Keratinocyte (primary cell): Measurements from ENCODE around the gene HABP2. TPM values are rescaled to one million over a fixed set of nuclear protein-coding genes. Genes with fewer than 3 reads are reported as not detected.

Source experiments
- DNase-seq: peaks from one replicate; pipeline ENCODE4 v3.0.0-alpha.2; 2011; ENCODE audit warnings: low read depth, missing footprints, low spot score
- FAIRE-seq: peaks from 2 replicates; lab custom pipeline; 2011; peaks lifted over from hg19 to GRCh38; lab: Jason Lieb, UNC
- H2AFZ ChIP-seq: 2 replicates; pipeline ENCODE4 v1.6.0; 2012; ENCODE audit warnings: low read length, control low read depth, inconsistent platforms; ENCODE audit not compliant: control insufficient read depth
- H3K27ac ChIP-seq: 2 replicates; pipeline ENCODE4 v1.5.1; 2011; ENCODE audit warnings: low read length; ENCODE audit not compliant: control insufficient read depth, insufficient read depth
- H3K27me3 ChIP-seq: 3 replicates; pipeline ENCODE4 v1.6.0; 2011; ENCODE audit warnings: low read length; ENCODE audit not compliant: control insufficient read depth, insufficient read depth; ENCODE audit errors: extremely low read depth
- H3K36me3 ChIP-seq, 2 experiments: 2 replicates in 1 of 2; 3 replicates in 1 of 2; pipeline ENCODE4 v1.5.1; 2011; ENCODE audit warnings: low read length in 2 of 2, mild to moderate bottlenecking in 1 of 2; ENCODE audit not compliant: control insufficient read depth in 2 of 2, insufficient read depth in 2 of 2; ENCODE audit errors: extremely low read depth in 1 of 2
- H3K4me1 ChIP-seq: 3 replicates; pipeline ENCODE4 v1.5.1; 2011; ENCODE audit warnings: low read length; ENCODE audit not compliant: control insufficient read depth, insufficient read depth; ENCODE audit errors: extremely low read depth
- H3K4me2 ChIP-seq: 3 replicates; pipeline ENCODE4 v1.6.0; 2011; ENCODE audit warnings: low read depth, low read length; ENCODE audit not compliant: control insufficient read depth, insufficient read depth; ENCODE audit errors: extremely low read depth
- H3K4me3 ChIP-seq, 3 experiments: fragments of 200-600 bp in 1 of 3; sonication (generic) in 1 of 3; 2 replicates in 2 of 3; 3 replicates in 1 of 3; pipeline ENCODE4 v1.5.1; 2011 to 2016; ENCODE audit warnings: low read length in 3 of 3, mild to moderate bottlenecking in 3 of 3, control low read depth in 2 of 3, inconsistent platforms in 1 of 3, low read depth in 1 of 3, mixed read lengths in 1 of 3, mixed run types in 1 of 3, moderate library complexity in 1 of 3; ENCODE audit not compliant: control insufficient read depth in 2 of 3, insufficient read depth in 2 of 3; ENCODE audit errors: extremely low read depth in 1 of 3
- H3K79me2 ChIP-seq: 2 replicates; pipeline ENCODE4 v1.6.0; 2012; ENCODE audit warnings: low read length; ENCODE audit not compliant: control insufficient read depth, insufficient read depth
- H3K9ac ChIP-seq: 3 replicates; pipeline ENCODE4 v1.6.0; 2011; ENCODE audit warnings: low read length; ENCODE audit not compliant: control insufficient read depth, insufficient read depth; ENCODE audit errors: extremely low read depth
- H3K9me1 ChIP-seq: 3 replicates; pipeline ENCODE4 v1.6.0; 2011; ENCODE audit warnings: low read length; ENCODE audit not compliant: control insufficient read depth, insufficient read depth; ENCODE audit errors: extremely low read depth
- H3K9me3 ChIP-seq: 2 replicates; pipeline ENCODE4 v1.5.1; 2012; ENCODE audit warnings: low read depth, low read length; ENCODE audit not compliant: control insufficient read depth
- H4K20me1 ChIP-seq: 3 replicates; pipeline ENCODE4 v1.6.0; 2011; ENCODE audit warnings: low read length; ENCODE audit not compliant: control insufficient read depth, insufficient read depth; ENCODE audit errors: extremely low read depth
- EZH2 ChIP-seq: IDR thresholded peaks from one replicate; pipeline ENCODE4 v1.6.1; 2012; ENCODE audit warnings: inconsistent platforms, mild to moderate bottlenecking, low read length, moderate library complexity
- dilution Hi-C: fragments of 300-500 bp; cut with MboI; formaldehyde crosslinking; loops from one replicate; pipeline ENCODE4 v1.7.0; 2020; ENCODE audit warnings: low sequenced_read_pairs; ENCODE audit not compliant: extremely low pct_ligation_motif_present
- polyA plus RNA-seq, 5 experiments: library from polyadenylated mRNA; depleted of rRNA in 3 of 5; stranded (reverse) in 3 of 5; stranded (forward) in 1 of 5; unstranded in 1 of 5; fragments of >200 nt; gene quantifications; 1 replicate in 1 of 5; 2 replicates in 3 of 5; 3 replicates in 1 of 5; pipeline versions ENCODE4 v1.2.1 to v1.2.3, GENCODE V29; 2011 to 2012; ENCODE audit warnings: missing spikeins in 2 of 5, low read depth in 1 of 5, low replicate concordance in 1 of 5
- TF ChIP-seq, protein P1 (sequence below), 3 experiments: IDR thresholded peaks in 1 of 3; conservative IDR thresholded peaks in 1 of 3; optimal IDR thresholded peaks in 1 of 3; 2 replicates in 2 of 3; 3 replicates in 1 of 3; pipeline versions ENCODE3 to v1.5.1; 2011; ENCODE audit warnings: low read length in 3 of 3, mild to moderate bottlenecking in 3 of 3, moderate library complexity in 2 of 3, control low read depth in 1 of 3, inconsistent platforms in 1 of 3; ENCODE audit not compliant: insufficient read depth in 2 of 3; ENCODE audit errors: extremely low read depth in 1 of 3

The HABP2 gene
- polyA plus RNA-seq, 1 donor (not counting 4 experiments of a cell fraction or from before 2014, with no cell fraction given) = not detected

DNA sequence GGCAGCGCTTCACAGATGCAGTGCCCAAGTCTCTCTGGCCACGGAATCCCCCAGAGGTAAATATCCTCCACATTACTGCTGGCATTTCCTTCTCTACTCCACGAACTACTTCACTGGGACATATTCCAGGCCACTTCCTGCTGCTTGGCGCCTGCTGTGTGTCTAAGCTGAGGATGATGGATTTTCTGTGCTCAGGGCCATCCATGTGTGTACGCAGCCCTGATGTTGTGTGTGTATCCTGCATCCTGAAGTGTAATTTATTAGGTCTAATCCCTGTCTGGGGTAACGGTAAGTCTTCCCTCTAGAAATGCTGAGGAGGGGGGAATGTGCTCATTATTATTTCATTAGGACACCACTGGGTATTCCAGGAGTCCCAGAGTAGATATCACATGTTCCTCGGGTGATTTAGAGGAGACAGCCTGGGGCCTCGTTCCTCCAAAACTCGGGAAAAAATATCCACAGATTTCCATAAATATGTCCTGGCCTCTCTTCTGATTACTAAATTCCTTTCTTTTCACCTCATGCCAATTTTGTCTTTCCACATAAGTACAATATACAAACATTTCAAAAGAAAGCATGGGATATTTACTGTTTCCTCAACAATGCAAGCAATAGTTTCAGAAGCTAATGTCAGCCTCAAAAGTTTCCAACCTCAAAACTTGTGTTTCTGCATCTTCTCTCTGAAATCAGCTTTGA, 25.5 kb upstream of the HABP2 start:
- FAIRE-seq (no peak), DNase-seq (no peak)
- no peaks in the 10 kb centered on the region for H3K4me1 ChIP-seq
- H3K9ac ChIP-seq = no peak overlapping the region
- H3K4me2 ChIP-seq = no peak overlapping the region
- no peak overlapping the region for H2AFZ ChIP-seq
- no peaks in the 10 kb centered on the region for H3K36me3 ChIP-seq
- no peak overlapping the region for H3K27ac ChIP-seq
- H3K27me3 ChIP-seq = no peaks in the 10 kb centered on the region
- no peaks in the 10 kb centered on the region for H4K20me1 ChIP-seq
- dilution Hi-C loops = no loop called here
- no peak overlapping the region for H3K4me3 ChIP-seq
- H3K9me1 ChIP-seq = no peaks in the 10 kb centered on the region
- H3K79me2 ChIP-seq = no peaks in the 10 kb centered on the region
- TF ChIP-seq, protein P1, sequence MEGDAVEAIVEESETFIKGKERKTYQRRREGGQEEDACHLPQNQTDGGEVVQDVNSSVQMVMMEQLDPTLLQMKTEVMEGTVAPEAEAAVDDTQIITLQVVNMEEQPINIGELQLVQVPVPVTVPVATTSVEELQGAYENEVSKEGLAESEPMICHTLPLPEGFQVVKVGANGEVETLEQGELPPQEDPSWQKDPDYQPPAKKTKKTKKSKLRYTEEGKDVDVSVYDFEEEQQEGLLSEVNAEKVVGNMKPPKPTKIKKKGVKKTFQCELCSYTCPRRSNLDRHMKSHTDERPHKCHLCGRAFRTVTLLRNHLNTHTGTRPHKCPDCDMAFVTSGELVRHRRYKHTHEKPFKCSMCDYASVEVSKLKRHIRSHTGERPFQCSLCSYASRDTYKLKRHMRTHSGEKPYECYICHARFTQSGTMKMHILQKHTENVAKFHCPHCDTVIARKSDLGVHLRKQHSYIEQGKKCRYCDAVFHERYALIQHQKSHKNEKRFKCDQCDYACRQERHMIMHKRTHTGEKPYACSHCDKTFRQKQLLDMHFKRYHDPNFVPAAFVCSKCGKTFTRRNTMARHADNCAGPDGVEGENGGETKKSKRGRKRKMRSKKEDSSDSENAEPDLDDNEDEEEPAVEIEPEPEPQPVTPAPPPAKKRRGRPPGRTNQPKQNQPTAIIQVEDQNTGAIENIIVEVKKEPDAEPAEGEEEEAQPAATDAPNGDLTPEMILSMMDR (optimal IDR thresholded peaks at IDR 0.05 in 1 of 3, IDR thresholded peaks at IDR 0.05 in 1 of 3, conservative IDR thresholded peaks at IDR 0.05 in 1 of 3; ENCODE audit: extremely low read depth in 1 of 3, insufficient read depth in 2 of 3, low read length in 3 of 3) = no peak
- no peak for TF ChIP-seq EZH2
- H3K9me3 ChIP-seq = no peaks in the 10 kb centered on the region

DNA sequence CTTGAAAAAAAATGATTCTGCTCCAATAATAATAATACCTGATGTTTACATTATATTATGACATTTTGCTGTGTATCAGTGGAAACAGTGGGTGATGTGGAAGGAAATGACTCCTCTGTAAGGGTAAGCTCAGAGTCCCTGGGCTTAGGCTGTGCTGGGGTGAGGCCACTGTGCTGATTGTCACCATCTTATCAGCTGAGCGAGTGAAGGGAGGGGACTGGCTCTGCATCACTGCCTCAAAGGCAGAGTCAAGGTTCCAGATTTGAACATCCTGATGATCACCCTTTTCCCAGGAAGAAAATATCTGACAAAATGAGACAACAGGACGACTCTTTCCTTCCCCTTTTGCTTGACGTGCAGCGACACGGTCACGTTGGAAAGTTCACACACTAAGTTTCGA, 24.0 kb upstream of the HABP2 start:
- no peaks in the 10 kb centered on the region for H3K4me1 ChIP-seq
- no peaks in the 10 kb centered on the region for H3K79me2 ChIP-seq
- H3K27ac ChIP-seq = no peak overlapping the region
- no peak overlapping the region for H3K4me3 ChIP-seq
- no peak overlapping the region for H3K4me2 ChIP-seq
- no peaks in the 10 kb centered on the region for H3K9me3 ChIP-seq
- H3K27me3 ChIP-seq = no peaks in the 10 kb centered on the region
- dilution Hi-C loops = no loop called here
- TF ChIP-seq EZH2 = no peak
- TF ChIP-seq, protein P1 (optimal IDR thresholded peaks at IDR 0.05 in 1 of 3, IDR thresholded peaks at IDR 0.05 in 1 of 3, conservative IDR thresholded peaks at IDR 0.05 in 1 of 3; ENCODE audit: extremely low read depth in 1 of 3, insufficient read depth in 2 of 3, low read length in 3 of 3) = no peak
- no peak for DNase-seq
- no peaks in the 10 kb centered on the region for H3K9me1 ChIP-seq
- no peak for FAIRE-seq
- no peaks in the 10 kb centered on the region for H4K20me1 ChIP-seq
- no peaks in the 10 kb centered on the region for H3K36me3 ChIP-seq
- no peak overlapping the region for H2AFZ ChIP-seq
- H3K9ac ChIP-seq = no peak overlapping the region
